Hematopoietic multipotent progenitor cell treated with erythropoietin and hydrocortisone succinate and interleukin-3 and kit ligand, for 4 days (in vitro differentiated cells): ENCODE measurements around the gene PDZRN4.
"Not testable (repeated sequence)": the region's sequence is repeated elsewhere in the genome, so short reads cannot be mapped to it uniquely, and the experiment has no call there.

Experiments used
- DNase-seq: peaks from one replicate; pipeline ENCODE4 v3.0.0-alpha.2; 2015

Gene PDZRN4

DNA sequence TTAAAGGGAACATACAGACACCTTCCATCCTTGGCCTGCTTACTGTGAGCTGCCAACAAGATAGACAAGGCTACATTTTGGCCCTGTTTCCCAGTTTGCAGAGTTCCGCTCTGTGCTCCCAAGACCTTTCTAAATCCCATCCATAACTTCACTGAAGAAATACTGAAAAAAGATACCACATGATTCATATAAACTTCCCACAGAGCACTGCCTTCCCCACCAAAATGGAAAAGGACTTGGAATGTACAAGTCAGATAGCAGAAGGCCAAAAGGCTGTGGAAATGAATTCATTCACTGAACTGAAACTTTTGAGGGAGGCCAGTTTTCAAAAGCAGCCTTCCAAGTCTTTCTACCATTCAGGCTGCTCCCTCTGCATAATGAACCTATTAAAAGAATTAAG lies 29.6 kb downstream of the PDZRN4 start:
- no peak for DNase-seq

DNA sequence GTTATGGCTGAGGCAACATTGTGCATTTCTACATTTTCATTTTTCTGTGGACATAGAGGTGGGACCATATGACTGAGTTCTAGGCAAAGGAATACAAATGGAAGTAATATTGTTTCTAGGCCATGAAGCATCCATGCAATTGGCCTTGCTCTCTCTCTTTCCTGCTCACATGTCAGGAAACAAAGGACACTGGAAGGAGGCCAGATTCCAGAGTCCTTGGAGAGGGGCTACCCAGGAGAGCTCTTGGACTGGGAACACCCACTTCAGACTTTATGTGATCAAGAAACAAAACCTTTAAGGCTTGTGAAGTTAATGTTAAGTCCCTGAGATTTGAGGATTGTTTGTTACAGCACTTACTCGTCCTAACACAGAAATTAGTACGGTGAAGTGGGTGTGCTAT lies 32.8 kb downstream of the PDZRN4 start:
- no peak for DNase-seq

DNA sequence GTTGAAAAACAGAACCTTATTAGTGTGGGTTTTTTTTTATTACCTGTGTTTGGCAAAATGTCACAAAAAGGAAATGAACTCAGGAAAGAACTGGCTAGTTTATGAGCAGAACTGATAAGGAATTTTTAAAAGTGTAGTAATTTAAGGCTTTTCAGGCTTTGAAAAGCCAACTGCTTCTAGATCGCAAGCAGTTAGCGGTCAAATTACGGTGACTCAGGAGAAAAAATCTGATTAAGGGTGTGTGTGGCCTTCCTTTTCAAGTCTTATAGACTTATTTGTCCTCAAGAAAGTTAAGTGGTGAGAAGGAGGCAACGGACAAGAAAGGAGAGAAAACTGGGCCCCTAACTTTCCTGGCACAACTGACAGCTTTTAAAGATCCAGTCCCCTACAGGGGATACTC lies 33.4 kb downstream of the PDZRN4 start:
- DNase-seq, result peak; percentile 83

DNA sequence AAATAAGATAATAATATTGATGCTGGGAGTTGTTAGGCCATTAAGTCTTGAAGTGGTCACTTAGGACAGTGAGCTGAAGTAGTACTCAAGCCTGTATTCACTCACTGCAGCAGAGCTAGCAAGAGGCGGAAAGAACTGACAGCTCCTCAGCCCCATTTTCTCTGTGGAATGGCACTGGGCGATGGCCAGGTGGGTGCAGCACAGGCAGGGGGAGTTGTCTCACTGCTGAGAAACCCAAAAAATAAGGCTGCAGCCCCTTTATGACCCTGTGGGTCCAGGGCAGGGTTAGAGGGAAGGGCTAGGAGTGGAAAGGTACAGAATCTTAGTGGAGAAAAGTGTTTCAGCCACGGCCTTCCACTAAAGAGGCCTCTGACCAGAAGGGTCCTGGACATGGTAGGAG lies 35.5 kb downstream of the PDZRN4 start:
- no peak for DNase-seq

DNA sequence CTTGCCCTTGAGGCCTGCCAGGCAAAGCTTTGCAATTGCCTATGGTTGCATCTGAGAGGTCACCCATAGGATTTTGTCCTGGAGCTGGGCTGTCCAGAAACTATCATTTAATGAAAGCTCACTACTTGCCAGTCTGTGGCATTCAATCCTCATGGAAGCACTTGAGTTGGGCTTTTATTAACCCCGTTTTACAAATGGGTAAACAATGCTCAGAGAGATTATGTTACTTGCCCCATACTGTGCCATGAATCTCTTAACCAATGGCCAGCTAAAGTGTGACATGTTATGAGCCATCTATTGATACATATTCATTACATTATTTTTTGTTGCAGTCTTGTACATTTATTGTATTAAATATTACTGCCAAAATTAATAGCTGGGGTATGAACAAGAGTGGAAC lies 35.9 kb downstream of the PDZRN4 start:
- DNase-seq, result no peak

DNA sequence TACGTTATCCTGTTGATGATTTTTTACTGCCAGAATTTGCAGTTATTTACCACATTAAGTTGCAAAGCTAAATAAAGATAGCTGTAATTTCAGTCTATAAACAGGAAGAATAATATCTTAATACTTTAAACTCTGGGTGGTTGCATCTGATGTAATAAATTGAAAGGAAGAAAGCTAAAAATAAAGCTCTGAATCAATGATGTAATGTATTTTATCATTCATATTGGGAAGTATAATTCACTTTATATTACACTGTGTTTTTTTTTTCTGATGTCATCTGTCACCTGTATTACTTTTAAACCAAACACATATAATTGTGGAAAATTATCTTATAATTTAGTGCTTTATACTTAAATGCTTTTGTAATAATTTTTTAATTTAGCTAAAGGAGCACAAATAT lies 37.1 kb downstream of the PDZRN4 start:
- DNase-seq, result no peak

DNA sequence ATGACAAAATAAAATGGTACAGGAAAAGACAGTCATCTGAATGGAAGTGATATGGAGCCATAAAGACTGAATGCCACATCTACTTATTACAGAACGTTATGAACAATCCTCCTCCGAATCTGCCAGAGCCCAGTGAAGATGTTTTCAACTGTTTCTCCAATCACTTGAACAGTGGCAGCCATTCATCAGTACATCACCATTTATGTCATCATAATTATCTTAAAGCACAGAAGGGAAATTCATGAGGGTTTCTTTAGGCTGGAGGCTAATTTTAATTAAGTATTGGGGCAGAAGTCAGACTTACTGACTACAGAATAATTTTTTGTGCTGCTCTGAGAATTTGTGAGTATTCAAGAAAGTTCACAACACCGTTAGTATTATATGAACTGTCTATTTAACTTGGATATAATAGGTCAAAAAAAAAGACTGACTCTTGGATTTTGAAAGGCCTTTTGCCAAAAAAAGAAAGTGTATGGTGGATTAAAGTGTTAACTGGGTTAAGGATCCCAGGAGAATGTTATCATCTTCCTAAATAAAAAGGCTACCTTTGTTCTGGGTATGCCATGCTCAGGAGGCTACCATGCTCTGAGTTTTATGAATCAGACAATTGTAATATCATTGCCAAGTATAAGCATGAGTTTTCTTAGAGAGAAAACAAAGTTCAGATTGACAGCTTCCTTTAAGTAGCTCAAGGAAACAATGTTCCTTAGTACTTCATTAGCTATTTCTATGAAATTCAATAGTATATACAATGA lies 40.1 kb downstream of the PDZRN4 start:
- DNase-seq, result peak; percentile 12

DNA sequence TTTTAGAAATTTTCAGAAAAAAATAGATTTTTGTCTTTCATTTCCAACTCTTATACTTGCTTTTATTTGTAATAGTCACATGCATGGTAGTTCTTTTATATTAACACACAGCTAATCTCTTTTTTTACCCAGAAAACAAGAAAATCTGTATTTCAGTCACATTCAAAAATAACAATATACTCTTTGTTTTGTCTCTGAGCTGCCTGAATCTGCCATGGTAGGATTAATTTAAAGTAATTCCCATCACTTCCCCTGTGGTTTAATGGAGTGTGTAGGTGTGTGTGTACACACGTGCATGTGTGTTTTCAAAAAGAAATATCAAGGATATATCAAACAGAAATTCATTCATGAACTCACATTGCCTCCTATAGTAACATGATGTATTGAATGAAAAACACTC lies 42.6 kb downstream of the PDZRN4 start:
- no peak for DNase-seq

DNA sequence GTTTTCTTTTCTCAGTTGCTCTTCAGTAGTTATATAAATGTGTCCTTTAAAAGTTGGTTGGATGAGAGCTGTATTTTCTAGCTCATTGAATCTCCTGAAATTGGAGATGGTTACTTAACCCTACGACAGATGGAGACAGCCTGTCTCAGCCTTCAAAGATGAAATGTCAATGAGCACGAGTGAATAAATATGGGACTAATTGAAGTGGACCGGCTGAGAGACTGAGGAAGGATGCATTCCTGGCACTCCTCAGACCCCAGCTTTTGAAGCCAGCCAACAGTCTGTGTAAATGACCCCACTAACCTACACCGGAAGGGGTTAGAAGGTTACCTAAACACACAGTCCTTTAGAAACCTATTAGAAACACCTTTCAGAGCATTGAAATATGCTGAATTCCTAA lies 46.6 kb downstream of the PDZRN4 start:
- DNase-seq, result no peak

DNA sequence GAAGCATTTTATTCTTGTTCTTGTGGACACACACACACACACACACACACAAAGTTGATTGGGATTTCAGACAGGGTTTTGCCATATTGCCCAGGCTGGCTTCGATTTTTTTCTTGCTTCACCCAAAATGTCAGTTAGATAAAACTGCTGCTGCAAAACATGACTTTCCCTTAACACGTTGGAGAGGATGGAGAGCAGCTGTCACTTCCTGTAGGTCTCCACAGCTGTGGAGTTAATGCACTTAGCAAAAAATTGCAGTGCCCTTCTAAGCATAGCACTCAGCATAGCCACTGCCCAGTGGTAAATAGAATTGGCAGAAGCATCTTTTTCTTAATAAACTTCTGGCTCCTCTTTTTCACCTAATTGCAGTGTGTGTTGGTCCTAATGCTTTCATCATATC lies 54.5 kb downstream of the PDZRN4 start:
- peak; percentile 41 for DNase-seq

DNA sequence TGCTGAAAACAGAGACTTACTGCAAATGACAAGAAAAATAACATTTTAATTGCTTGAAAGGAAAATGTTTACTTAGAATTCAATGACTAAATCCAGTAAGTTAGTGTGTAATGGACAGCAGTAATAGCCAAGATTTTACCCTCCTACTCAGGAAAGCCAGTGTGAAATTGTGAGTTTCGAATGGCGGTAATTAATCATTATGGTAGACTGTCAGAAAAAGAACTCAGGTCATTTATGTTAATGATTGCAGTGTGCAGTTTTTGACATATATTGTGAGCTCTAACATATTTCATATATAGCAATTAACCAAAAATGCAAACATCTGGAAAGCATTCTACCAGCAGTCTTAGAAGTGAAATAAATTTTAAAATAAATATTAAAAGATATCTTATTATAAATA lies 60.3 kb downstream of the PDZRN4 start:
- DNase-seq, result no peak

DNA sequence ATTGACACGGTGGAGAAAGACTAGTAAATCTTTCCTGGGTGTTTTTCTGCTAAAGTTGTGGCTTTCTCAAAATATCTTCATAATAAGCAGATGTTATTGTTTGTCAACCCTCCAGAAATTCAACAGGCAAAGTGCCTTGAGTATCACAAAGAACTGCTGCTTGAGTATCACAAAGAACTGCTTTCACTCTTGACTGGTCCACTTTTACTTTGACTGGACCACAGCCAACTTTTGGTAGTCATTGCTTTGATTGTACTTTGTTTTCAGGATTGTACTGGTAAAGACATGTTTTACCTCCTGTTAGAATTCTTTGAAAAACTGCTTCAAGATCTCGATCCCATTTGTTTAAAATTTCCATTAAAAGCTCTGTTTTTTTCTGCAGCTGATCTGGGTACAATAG lies 62.6 kb downstream of the PDZRN4 start:
- no peak for DNase-seq

DNA sequence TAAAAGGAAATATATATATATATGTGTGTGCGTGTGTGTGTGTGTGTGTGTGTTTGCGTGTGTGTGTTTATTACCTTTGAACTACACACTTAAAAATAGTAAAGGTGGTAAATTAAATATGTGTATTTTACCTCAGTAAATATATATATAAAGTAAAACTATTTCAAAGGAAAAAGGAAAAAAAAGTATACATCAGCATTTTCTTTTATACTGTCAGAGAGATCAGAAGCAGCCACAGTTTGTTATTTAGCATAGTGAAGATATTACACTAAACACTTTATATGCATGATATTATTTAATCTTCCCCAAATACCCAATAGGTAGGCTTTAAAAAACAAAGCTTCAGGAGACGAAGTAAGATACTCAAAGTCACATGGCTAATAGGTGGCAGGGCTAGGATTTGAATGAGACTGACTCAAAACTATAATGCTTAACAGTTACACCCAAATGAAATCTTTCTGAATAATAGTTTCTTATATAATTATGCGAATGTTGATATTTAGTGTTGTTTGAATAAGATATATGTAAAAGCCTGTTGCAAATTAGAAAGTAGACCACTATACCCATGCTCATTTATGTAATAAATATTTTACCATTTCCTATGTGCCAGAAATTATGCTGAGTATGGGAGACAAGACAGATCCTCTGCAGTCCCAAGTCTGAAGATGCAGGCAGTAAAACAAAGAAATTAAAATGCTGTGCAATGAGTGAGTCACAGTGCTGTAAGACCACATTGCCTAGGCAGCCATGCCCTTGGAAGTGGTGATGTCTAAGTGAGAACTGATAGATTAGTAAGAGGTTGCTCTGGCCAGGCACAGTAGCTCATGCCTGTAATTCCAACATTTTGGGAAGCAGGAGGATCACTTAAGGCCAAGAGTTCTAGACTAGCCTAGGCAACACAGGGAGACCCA lies 66.1 kb downstream of the PDZRN4 start:
- no peak for DNase-seq

DNA sequence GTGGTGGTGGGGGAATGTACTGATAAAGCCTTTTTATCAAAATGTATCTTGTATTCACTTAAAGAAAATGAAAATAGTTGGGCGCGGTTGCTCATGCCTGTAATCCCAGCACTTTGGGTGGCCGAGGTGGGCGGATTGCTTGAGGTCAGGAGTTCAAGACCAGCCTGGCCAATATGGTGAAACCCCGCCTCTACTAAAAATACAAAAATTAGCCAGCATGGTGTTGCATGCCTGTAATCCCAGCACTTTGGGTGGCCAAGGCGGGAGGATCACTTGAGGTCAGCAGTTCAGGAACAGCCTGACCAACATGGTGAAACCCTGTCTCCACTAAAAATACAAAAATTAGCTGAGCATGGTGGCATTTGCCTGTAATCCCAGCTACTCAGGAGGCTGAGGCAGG lies 75.1 kb downstream of the PDZRN4 start:
- DNase-seq, result not testable (repeated sequence)

DNA sequence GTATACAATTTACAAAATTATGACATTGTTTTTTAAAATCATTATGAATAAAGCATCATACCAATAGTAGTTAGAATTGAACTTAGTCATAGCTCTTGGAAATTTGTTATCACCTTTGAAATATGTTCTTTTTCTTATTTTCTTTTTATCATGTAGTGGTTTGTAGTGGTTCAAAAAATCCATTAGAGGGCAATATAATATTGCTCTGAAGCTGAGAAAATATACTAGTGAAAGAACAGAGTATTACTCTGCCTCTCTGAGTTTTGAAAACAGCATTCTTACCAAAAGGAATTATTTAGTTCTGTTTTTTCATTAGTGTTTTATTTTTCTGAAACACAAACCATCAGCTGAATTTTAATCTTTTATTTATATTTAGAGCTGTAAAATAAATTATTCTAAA lies 76.2 kb downstream of the PDZRN4 start:
- peak; percentile 64 for DNase-seq

DNA sequence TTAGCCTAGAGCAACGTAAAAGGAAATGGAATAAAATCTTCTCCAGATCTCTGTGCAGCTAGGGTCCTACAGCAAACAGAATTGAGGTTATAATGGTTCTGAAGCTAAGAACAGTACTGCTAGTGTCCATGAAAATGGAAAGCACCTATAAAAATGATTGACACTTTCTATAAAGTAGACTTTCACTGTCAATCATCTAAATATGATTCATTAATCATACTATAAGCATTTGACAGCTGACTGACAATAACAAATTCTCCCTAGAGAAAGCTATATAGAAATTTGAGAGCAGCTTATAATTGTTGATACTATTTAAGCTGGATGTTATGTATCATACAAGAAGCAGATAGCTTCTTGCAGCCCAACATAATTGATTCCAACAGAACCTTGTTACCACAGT lies 80.9 kb downstream of the PDZRN4 start:
- DNase-seq, result no peak

DNA sequence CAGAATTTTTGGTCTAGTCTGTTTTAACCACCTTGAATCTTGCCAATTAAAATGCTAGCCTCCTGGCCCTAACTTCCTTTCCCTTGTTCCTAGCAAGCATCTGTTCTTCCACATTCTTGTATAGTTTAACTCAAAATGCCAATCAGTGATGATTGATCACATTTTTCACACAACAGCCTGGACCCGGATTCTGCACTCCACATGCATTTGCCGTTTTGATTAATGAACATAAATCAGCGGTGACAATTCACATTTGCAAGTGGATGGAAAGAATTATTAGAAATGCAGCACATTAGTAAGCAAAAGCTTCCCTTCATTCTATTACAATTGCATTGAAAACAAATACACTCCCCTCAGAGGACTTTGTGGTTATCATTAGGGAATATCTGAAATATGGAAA lies 83.4 kb downstream of the PDZRN4 start:
- DNase-seq, result no peak

DNA sequence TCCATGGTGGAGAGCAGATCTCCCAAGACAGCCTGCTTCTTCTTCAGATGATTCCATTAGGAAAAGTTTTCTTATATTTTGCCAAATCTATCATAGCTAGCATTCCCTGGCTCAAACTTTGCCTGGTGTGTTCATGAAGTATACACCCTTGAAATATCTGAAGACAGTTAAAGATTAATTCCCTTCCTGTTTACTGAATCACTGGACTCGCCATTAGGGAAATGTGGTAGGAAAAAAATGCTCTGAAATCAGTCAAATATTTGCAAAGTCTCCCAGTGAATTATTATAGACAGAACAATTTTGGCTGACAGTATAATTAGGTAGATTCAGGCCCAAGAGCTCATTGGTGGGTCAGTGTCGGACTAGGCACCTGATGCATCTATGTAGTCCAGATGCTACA lies 86.5 kb downstream of the PDZRN4 start:
- no peak for DNase-seq

DNA sequence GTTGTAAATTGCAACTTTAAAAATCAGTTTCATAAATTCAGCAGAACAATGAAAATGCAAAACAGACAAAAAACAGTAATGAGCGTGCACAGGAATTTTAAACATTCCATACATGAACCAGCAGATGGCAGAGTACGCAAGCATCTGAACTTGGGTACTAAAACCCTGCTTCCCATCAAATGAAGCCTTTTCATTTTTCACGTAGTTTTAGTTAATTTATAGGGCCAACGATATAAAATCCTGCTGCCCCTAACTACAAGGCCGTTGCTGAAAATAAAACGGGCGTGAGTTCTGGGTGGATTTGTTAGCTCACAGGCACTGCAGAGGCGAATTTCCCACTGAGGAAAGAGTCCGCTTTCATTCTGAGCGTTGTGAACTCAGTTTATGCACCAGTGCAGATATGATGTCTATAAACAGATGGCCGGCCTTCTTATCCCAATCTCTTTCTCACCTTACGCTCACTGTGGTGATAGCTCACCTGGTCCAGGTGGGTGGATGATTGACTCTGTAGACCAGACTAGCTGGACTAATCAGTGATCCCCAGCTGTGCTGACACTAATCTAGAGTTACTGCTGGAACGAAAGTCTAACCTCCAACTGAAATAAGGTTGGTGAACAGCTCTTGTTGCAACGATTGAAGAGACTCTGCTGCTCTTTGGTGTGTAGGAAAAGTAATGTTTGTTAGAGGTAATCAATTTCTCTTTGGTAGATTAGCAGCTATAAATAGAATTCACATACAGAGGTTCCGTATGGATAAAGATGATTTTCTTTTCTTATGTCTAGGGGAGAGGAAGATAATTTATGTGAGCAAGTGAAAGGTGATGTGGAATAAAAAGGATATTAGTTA lies 89.2 kb downstream of the PDZRN4 start:
- peak; percentile 78 for DNase-seq

DNA sequence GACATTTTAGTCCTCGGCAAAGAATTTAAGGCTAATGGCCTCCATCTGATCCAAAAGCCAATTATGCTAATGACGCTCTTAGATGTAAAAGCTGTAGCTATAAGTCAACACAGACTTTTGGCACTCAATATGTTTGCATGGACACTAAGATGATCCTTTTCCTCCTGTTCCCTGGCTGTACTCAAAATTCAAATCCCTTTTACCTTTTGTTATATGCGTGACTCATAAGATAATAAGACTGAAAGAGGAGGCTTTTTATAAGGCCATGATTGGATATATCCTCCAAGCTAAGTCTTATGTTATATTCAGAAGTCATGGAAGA lies 89.8 kb downstream of the PDZRN4 start:
- DNase-seq, result no peak

DNA sequence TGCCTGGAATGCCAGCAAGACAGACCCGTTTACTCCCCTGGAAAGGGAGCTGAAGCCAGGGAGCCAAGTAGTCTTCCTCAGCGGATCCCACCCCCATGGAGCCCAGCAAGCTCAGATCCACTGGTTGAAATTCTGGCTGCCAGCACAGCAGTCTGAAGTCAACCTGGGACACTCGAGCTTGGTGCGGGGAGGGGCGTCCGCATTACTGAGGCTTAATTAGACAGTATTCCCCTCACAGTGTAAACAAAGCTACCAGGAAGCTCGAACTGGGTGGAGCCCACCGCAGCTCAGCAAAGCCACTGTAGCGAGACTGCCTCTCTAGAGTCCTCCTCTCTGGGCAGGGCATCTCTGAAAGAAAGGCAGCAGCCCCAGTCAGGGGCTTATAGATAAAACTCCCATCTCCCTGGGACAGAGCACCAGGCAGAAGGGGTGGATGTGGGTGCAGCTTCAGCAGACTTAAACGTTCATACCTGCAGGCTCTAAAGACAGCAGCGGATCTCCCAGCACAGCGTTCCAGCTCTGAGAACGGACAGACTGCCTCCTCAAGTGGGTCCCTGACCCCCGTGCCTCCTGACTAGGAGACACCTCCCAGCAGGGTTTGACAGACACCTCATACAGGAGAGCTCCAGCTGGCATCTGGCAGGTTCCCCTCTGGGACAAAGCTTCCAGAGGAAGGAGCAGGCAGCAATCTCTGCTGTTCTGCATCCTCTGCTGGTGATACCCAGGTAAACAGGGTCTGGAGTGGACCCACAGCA lies 92.4 kb downstream of the PDZRN4 start:
- not testable (repeated sequence) for DNase-seq

DNA sequence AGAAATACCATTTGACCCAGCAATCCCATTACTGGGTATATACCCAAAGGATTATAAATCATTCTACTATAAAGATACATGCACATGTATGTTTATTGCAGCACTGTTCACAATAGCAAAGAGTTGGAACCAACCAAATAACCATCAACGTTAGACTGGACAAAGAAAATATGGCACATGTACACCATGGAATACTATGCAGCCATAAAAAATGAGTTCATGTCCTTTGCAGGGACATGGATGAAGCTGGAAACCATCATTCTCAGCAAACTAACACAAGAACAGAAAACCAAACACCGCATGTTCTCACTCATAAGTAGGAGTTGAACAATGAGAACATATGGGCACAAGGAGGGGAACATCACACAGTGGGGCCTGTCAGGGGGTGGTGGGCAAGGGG lies 97.3 kb downstream of the PDZRN4 start:
- DNase-seq, result not testable (repeated sequence)

DNA sequence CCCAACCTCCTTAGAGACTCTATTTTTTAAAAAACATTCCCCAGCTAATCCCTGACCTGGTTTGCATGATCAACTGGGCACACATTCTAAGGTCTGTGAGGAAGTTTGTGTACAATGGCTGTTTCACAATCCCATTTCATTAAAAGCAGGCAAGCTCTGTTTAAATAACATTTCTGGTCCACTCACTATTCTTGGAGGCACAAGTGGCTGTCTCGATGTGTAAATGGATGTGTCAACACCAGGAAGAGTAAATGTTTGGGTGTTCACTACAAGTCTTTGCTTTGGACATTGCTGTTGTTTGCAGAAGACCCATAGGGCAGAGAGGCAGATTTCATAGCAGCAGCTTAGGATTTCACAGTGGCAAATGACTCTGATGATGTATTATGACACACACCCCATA lies 98.3 kb downstream of the PDZRN4 start:
- peak; percentile 10 for DNase-seq
